CD14-positive monocyte (primary cell): Measurements from ENCODE around the gene SPPL3. TPM values are rescaled to one million over a fixed set of nuclear protein-coding genes. Genes with fewer than 3 reads are reported as not detected.
A peak's percentile ranks its signal among the peaks of the same experiment; 100 is the strongest.
"Not testable (repeated sequence)": the region's sequence is repeated elsewhere in the genome, so short reads cannot be mapped to it uniquely, and the experiment has no call there.

ENCODE experiments used
- DNase-seq, 3 donors: peaks; one replicate each; pipeline ENCODE4 v3.0.0-alpha.2; 2011 to 2022
- H2AFZ ChIP-seq: 2 replicates; pipeline ENCODE4 v1.6.0; 2012; ENCODE audit warnings: mild to moderate bottlenecking, low read depth, low read length, inconsistent platforms; ENCODE audit not compliant: insufficient read depth, poor library complexity, severe bottlenecking
- H3K27ac ChIP-seq, 2 donors: 1 replicate in 1 of 2; 2 replicates in 1 of 2; pipeline ENCODE4 v1.5.1; 2012 to 2013; ENCODE audit warnings: low read length in 2 of 2, control low read depth in 1 of 2, inconsistent platforms in 1 of 2, low read depth in 1 of 2, mild to moderate bottlenecking in 1 of 2
- H3K27me3 ChIP-seq, 2 donors: one replicate each; pipeline versions ENCODE4 v1.6.0 to v1.6.1; 2011 to 2013; ENCODE audit warnings: low read length in 2 of 2; ENCODE audit not compliant: control insufficient read depth in 2 of 2, insufficient read depth in 2 of 2
- H3K36me3 ChIP-seq, 2 donors: replicated peaks in 1 of 2; 1 replicate in 1 of 2; 2 replicates in 1 of 2; pipeline versions ENCODE4 v1.5.1 to v1.6.1; 2012 to 2013; ENCODE audit warnings: low read length in 2 of 2, control low read depth in 1 of 2, inconsistent platforms in 1 of 2, mild to moderate bottlenecking in 1 of 2; ENCODE audit not compliant: insufficient read depth in 2 of 2, control insufficient read depth in 1 of 2
- H3K4me1 ChIP-seq, 2 donors: 1 replicate in 1 of 2; 2 replicates in 1 of 2; pipeline versions ENCODE4 v1.5.1 to v1.6.1; 2012 to 2013; ENCODE audit warnings: low read length in 2 of 2, control low read depth in 1 of 2, inconsistent platforms in 1 of 2, mild to moderate bottlenecking in 1 of 2, moderate library complexity in 1 of 2; ENCODE audit not compliant: insufficient read depth in 2 of 2, control insufficient read depth in 1 of 2
- H3K4me2 ChIP-seq: replicated peaks from 2 replicates; pipeline ENCODE3; 2012; ENCODE audit warnings: low read length, moderate library complexity, mild to moderate bottlenecking; ENCODE audit not compliant: poor library complexity, severe bottlenecking; ENCODE audit errors: extremely low read depth
- H3K4me3 ChIP-seq, 3 experiments: fragments of 200-600 bp in 1 of 3; sonication (generic) in 1 of 3; replicated peaks in 1 of 3; 1 replicate in 2 of 3; 2 replicates in 1 of 3; pipeline ENCODE4 v1.5.1; 2011 to 2013; ENCODE audit warnings: low read length in 3 of 3, mild to moderate bottlenecking in 3 of 3, control low read depth in 2 of 3, low read depth in 2 of 3, inconsistent platforms in 1 of 3, moderate library complexity in 1 of 3
- H3K79me2 ChIP-seq: 2 replicates; pipeline ENCODE4 v1.6.0; 2012; ENCODE audit warnings: mild to moderate bottlenecking, control low read depth, inconsistent platforms, low read length, moderate library complexity; ENCODE audit not compliant: insufficient read depth
- H3K9ac ChIP-seq: 2 replicates; pipeline ENCODE4 v1.6.0; 2017; ENCODE audit warnings: low read length, mild to moderate bottlenecking; ENCODE audit not compliant: insufficient read depth, poor library complexity, severe bottlenecking
- H3K9me3 ChIP-seq, 2 donors: replicated peaks in 1 of 2; 1 replicate in 1 of 2; 2 replicates in 1 of 2; pipeline versions ENCODE4 v1.5.1 to v1.6.1; 2012 to 2013; ENCODE audit warnings: low read length in 2 of 2, control low read depth in 1 of 2; ENCODE audit not compliant: control insufficient read depth in 1 of 2, insufficient read depth in 1 of 2
- H4K20me1 ChIP-seq: 2 replicates; pipeline ENCODE4 v1.6.0; 2012; ENCODE audit warnings: mild to moderate bottlenecking, low read length, control low read depth, moderate library complexity; ENCODE audit not compliant: insufficient read depth
- H3K27ac Mint-ChIP-seq, 7 donors: one replicate each; pipeline ENCODE4 v1.8.0; 2020; ENCODE audit warnings: mild to moderate bottlenecking in 7 of 7, mixed read lengths in 7 of 7, moderate library complexity in 6 of 7, inconsistent platforms in 2 of 7
- H3K27me3 Mint-ChIP-seq, 3 donors: one replicate each; pipeline ENCODE4 v1.8.0; 2021 to 2022; ENCODE audit warnings: low read depth in 3 of 3, mild to moderate bottlenecking in 3 of 3, mixed read lengths in 3 of 3, moderate library complexity in 3 of 3, inconsistent platforms in 1 of 3
- H3K36me3 Mint-ChIP-seq, 2 donors: one replicate each; pipeline ENCODE4 v1.8.0; 2020; ENCODE audit warnings: mixed read lengths in 2 of 2, inconsistent platforms in 1 of 2, mild to moderate bottlenecking in 1 of 2
- H3K4me1 Mint-ChIP-seq: one replicate; pipeline ENCODE4 v1.8.0; 2020; ENCODE audit warnings: mild to moderate bottlenecking, mixed read lengths
- H3K4me3 Mint-ChIP-seq, 2 donors: one replicate each; pipeline ENCODE4 v1.8.0; 2020; ENCODE audit warnings: mild to moderate bottlenecking in 2 of 2, mixed read lengths in 2 of 2, moderate library complexity in 1 of 2
- H3K9me3 Mint-ChIP-seq, 7 donors: one replicate each; pipeline ENCODE4 v1.8.0; 2020 to 2022; ENCODE audit warnings: mixed read lengths in 7 of 7, mild to moderate bottlenecking in 6 of 7, moderate library complexity in 6 of 7, inconsistent platforms in 2 of 7
- CTCF ChIP-seq: fragments of 200-600 bp; IDR thresholded peaks from one replicate; pipeline ENCODE4 v1.8.0; 2022; ENCODE audit warnings: antibody characterized with exemption, mild to moderate bottlenecking
- WGBS: methylation state at CpG from one replicate; pipeline ENCODE4 v1.1.5; 2013; ENCODE audit warnings: missing lambda C conversion rate; ENCODE audit not compliant: insufficient coverage; 5-methylcytosine and 5-hydroxymethylcytosine counted together
- intact Hi-C, 2 donors: fragments of 100-400 bp; cut with micrococcal nuclease; formaldehyde crosslinking; loops; one replicate each; pipeline versions ENCODE4 v1.15.0 to v1.15.1; 2023
- polyA plus RNA-seq, 3 donors: library from polyadenylated mRNA; depleted of rRNA in 1 of 3; unstranded in 2 of 3; stranded (reverse) in 1 of 3; fragments of 300-500 nt in 2 of 3; fragments of >200 nt in 1 of 3; fragmentation: Illumina TruSeq in 2 of 3; gene quantifications; 1 replicate in 2 of 3; 2 replicates in 1 of 3; pipeline ENCODE4 v1.2.3, GENCODE V29; 2012 to 2021

The SPPL3 gene
- polyA plus RNA-seq, 3 donors = 14.5 to 18.6 (median 18.5) TPM

- Histone ChIP-seq H3K27me3 (no peaks in the 10 kb centered on the region), H3K4me2 (peak overlapping the region; percentile 91), H3K9ac (no peak overlapping the region), H2AFZ (no peak overlapping the region), H3K27ac (no peak overlapping the region), H3K4me3 (peak overlapping the region in 1 of 3 experiments; percentile 15), H3K9me3 (no peaks in the 10 kb centered on the region), H3K79me2 (peaks cover 71% of the 10 kb centered on the region), H3K4me1 (peaks cover 31 to 36% of the 10 kb centered on the region in 2 donors), H3K36me3 (peaks cover 0 to 16% of the 10 kb centered on the region in 2 donors), H4K20me1 (peaks cover 68% of the 10 kb centered on the region)
- no peak overlapping the region for H3K4me3 Mint-ChIP-seq
- H3K27me3 Mint-ChIP-seq = no peaks in the 10 kb centered on the region
- peaks cover 38% of the 10 kb centered on the region for H3K4me1 Mint-ChIP-seq
- WGBS = 83% methylated on average over 4 of the region's 4 CpGs
- no peak for TF ChIP-seq CTCF
- intact Hi-C loops = loop anchor here (5.0 to 10.0 kb wide), 2 partner anchors 45 to 47 kb away; no protein-coding TSS in a partner anchor
- DNase-seq = no peak
- peaks cover 0 to 3% (median 0%) of the 10 kb centered on the region in 7 donors for H3K9me3 Mint-ChIP-seq
- peak overlapping the region in 5 of 7 donors; percentile 1 to 54 (median 43) for H3K27ac Mint-ChIP-seq
- peaks cover 7 to 16% of the 10 kb centered on the region in 2 donors for H3K36me3 Mint-ChIP-seq
These were observed 2.3 kb downstream of the SPPL3 start for GRCh38 chr12:120901818-120902217.

- WGBS = 78% methylated on average over 2 of the region's 5 CpGs
- not testable (repeated sequence) for H3K9ac ChIP-seq, H2AFZ ChIP-seq, H3K9me3 ChIP-seq, H3K9me3 Mint-ChIP-seq, H3K4me2 ChIP-seq, H3K27me3 ChIP-seq, H3K27me3 Mint-ChIP-seq, H3K4me3 Mint-ChIP-seq
- DNase-seq = peak in 2 of 3 donors; percentile 26 to 37
- peaks cover 78% of the 10 kb centered on the region for H3K79me2 ChIP-seq
- H3K36me3 ChIP-seq = peaks cover 0 to 16% of the 10 kb centered on the region in 2 donors
- peak overlapping the region in 1 of 7 donors; percentile 18 for H3K27ac Mint-ChIP-seq
- peak overlapping the region in 1 of 3 experiments; percentile 15 for H3K4me3 ChIP-seq
- peak overlapping the region in 1 of 2 donors; percentile 19 for H3K27ac ChIP-seq
- H3K4me1 Mint-ChIP-seq = peaks cover 42% of the 10 kb centered on the region
- intact Hi-C loops = loop anchor here (5.0 to 10.0 kb wide), 2 partner anchors 44 to 46 kb away; no protein-coding TSS in a partner anchor
- peaks cover 31 to 36% of the 10 kb centered on the region in 2 donors for H3K4me1 ChIP-seq
- H3K36me3 Mint-ChIP-seq = peaks cover 7 to 16% of the 10 kb centered on the region in 2 donors
- peaks cover 75% of the 10 kb centered on the region for H4K20me1 ChIP-seq
These were observed 3.1 kb downstream of the SPPL3 start for GRCh38 chr12:120901101-120901500.
